HS-5 (cell line): ENCODE data around the gene SORCS2.

ENCODE experiments used
- DNase-seq: peaks from one replicate; pipeline ENCODE4 v3.0.0-alpha.2; 2012; ENCODE audit warnings: low read depth

SORCS2 gene

DNA sequence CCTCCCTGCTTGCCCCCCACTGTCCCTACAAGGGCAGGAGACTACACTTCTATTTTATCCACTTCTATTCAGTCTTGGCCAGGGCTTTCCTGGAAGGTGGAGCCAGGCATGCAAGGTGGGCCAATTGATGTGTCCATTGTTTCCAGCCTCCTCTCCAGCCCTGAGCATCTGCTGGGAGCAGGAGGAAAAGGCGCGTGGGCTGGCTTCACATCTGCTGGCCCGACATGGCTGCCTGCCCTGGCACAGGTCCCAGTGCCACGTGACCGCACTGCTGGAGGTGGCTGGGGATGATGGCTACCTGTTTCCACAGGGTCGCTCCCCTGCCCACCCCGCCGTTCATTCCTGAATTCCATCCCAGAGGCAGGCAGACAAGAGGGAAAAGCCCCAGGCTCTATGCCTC is 499.6 kb downstream of the SORCS2 start:
- DNase-seq, result no peak

- no peak for DNase-seq
These were observed 500.3 kb downstream of the SORCS2 start for GRCh38 chr4:7692451-7693236.

GRCh38 chr4:7693237-7693608 is 500.9 kb downstream of the SORCS2 start:
- DNase-seq, result no peak

DNA sequence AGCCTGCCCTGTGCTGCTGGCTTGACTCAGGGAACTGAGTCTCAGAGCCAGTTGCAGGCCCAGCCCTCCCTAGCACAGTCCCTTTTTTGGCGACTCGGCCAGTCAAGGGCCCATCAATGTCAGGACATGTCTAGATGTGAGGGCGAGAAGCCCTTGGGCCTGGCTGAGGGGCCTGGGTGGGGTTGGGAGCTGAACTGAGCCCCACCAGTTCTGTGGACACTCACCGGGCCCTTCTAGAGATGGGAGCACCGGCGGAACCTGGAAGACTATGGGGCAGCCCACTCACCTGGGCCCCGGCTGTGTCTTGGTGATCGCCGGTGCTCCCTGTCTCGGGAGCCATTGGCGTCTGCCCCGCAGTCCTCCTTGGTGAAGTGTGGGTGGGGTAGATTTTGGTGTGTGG is 501.4 kb downstream of the SORCS2 start:
- DNase-seq, result no peak

GRCh38 chr4:7694324-7694723 is 502.0 kb downstream of the SORCS2 start:
- no peak for DNase-seq

DNA sequence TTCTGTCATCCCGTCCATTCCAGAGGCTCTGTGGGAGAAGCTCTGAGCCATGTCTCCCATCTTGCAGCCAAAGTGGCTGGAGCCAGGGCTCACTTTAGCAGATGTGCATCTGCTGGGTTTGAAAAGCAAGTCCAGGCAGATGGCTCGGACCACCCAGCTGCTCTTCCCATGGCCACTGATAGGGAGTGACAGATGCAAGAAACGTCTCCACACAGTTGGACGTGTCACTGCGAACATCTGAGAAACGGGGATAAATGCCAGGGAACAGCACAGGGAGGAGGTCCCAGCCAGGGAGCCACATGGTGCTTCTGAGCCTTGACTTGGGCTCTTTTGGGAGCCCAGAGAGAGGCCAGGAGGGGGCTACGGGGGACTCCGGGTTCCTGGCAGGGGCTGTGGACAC is 505.0 kb downstream of the SORCS2 start:
- DNase-seq, result no peak

DNA sequence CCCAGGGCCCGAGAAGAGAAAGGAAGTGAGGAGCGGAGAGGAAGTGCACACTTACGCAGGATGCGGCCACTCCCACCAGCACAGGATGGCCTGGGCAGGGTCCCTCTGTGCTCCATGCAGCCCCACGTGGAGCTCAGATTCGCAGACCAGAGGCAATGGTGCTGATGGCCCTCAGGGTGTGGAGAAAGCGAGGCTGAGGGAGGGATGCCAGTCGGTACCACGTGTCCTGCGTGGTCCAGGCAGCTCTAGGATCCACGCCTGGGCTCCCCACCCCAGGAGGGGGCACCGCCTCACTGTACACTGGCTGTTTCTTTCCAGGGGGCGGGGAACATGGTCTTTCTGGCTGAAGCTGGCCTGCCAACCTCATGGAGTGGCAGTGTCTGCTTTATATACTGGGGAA is 505.5 kb downstream of the SORCS2 start:
- DNase-seq, result no peak

DNA sequence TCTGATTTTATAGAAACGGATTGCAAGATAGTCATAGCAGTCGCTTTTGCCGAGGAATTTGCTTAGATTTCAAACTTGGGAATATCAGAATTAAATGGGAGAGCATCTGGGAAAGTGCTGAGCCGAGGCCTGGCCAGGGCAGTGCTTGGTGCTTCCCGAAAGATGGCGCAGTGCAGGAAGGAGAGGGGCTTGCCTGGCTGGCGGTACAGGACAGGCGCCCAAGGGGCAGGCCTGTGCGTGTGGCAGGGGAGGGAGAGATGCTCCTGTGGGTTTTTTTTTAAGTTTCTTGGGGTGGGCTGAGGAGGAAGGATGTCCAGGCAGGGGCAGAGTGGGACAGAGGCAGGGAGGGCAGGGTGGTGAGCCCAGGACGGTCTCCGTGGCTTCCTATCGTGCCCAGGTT is 506.2 kb downstream of the SORCS2 start:
- DNase-seq, result no peak

- no peak for DNase-seq
These were observed 506.7 kb downstream of the SORCS2 start for GRCh38 chr4:7699031-7699430.

- DNase-seq, result no peak
These were observed 507.5 kb downstream of the SORCS2 start for GRCh38 chr4:7699825-7700224.

DNA sequence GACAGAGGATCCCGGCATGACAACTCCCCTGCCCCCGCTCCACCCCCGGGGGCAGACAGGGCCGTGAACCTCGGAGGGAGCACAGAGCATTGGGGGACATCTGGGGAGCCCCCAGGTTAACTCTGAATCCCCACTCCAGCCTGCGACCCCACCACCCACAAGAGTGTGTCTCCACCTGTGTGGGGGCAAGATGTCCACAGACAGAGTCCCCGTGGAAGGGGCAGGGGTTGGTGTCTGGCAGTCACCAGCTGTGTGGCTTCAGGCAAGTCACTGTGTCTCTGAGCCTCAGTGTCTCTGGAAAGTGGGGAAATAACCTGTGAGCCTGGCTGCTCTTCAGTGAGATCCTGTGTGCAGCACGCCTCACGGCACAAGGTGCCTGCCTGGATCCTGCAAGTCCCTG is 508.3 kb downstream of the SORCS2 start:
- no peak for DNase-seq

- no peak for DNase-seq
These were observed 509.7 kb downstream of the SORCS2 start for GRCh38 chr4:7701866-7702649.

GRCh38 chr4:7703688-7704087 is 511.4 kb downstream of the SORCS2 start:
- DNase-seq, result no peak

DNA sequence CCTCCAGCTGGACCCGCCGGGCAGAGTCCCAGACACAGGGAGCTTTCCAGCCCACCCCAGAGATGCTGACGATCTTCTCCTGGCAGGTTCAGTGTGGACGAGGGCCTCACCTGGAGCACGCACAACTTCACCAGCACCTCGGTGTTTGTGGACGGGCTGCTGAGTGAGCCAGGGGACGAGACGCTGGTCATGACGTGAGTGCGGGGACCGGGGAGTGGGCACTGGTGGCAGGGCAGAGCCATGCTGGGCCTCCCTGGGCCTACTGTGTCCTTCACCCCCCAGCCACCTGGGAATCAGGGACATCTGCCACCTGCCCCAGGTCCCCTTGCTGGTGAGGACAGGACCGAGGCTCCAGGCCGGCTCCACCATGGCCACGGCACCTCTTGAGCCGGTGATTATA is 511.8 kb downstream of the SORCS2 start:
- no peak for DNase-seq

- DNase-seq, result no peak
These were observed 512.3 kb downstream of the SORCS2 start for GRCh38 chr4:7704625-7705024.

DNA sequence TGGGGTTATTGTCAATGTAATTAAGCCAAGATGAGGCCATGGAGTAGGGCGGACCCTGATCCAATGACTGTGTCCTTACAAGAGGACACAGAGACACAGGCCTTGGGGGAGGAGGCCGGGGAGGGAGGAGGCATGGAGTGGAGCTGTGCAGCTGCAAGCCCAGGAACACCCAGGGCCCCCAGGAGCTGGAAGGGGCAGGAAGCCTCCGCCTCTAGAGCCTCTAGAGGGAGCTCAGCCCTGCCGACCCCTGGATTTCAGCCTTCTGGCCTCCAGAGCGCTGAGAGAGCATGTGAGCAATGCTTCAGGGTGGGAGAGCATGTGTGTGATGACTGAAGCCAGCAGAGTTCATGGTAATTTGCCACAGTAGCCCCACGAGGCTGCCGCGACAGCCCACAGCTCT is 512.7 kb downstream of the SORCS2 start:
- no peak for DNase-seq

GRCh38 chr4:7705593-7705992 is 513.3 kb downstream of the SORCS2 start:
- no peak for DNase-seq

DNA sequence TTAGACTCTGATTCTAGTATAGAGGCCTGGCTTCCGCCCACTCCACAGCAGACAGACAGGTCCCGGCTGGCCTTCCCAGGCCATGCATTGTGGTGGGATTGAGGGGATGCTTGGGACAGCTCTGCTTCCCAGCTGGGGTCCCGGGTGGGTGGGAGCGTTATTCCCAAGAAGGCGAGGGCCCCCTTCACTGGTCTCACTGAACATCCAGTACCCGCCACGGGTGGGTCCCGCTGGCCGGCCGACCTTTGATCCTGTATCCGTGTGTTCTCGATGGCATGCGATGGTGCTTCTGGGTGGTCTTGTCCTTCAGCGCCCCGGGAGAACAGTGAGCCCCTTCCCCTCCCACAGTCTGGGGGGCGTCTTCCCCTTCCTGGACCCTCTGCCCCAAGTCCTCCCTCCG is 515.9 kb downstream of the SORCS2 start:
- no peak for DNase-seq

DNA sequence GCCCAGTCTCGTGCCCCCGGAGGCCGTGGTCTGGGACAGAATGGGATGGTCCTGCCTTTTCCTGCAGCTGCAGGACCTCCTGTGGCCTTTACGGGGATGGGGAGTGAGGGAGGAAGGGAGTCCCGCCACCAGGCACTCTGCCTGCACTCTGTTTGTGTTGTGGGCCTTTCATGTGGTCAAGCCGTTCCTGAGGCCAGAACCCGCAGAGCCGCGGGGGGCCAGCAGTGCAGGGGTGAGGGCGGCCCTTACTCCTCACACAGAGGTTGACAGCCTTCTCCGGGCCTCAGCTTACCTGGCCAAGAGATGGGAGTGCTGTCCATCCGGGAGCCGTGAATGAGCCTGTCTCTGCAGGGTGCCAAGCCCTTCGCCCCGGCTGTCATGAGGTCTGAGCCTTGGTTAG is 516.6 kb downstream of the SORCS2 start:
- DNase-seq, result no peak

GRCh38 chr4:7709431-7709830 is 517.1 kb downstream of the SORCS2 start:
- DNase-seq, result no peak

GRCh38 chr4:7710126-7710525 is 517.8 kb downstream of the SORCS2 start:
- no peak for DNase-seq

- no peak for DNase-seq
These were observed 518.4 kb downstream of the SORCS2 start for GRCh38 chr4:7710576-7711306.
